MCF 10A (cell line): ENCODE results near the gene CEACAM6. TPM values are rescaled to one million over a fixed set of nuclear protein-coding genes. Genes with fewer than 3 reads are reported as not detected.

Experiments
- BruUV-seq: library from RNA; stranded (reverse); fragments of 400-500 nt; replicated peaks from 2 replicates; lab custom pipeline; 2021; lab: Mats Ljungman, UMichigan
- CTCF ChIA-PET: fragments of 300-600 bp; sonication (Branson Sonifier 250); formaldehyde crosslinking; extraction: SDS; loops from one replicate; lab custom pipeline; 2021; ENCODE audit warnings: antibody characterized with exemption, inconsistent platforms; lab: Yijun Ruan, JAX
- POLR2A ChIA-PET: fragments of 300-600, 350-650 bp; sonication (Branson Sonifier 250); formaldehyde crosslinking; extraction: SDS; loops from one replicate; lab custom pipeline; 2020; ENCODE audit warnings: antibody characterized with exemption, inconsistent platforms; lab: Yijun Ruan, JAX
- DNase-seq: peaks from one replicate; pipeline ENCODE4 v3.0.0-alpha.2; 2018; ENCODE audit not compliant: unreplicated experiment
- H3K27ac Mint-ChIP-seq: one replicate; pipeline ENCODE4 v1.8.0; 2022; ENCODE audit warnings: mild to moderate bottlenecking, low read depth, mixed read lengths; ENCODE audit not compliant: unreplicated experiment
- H3K27me3 Mint-ChIP-seq: one replicate; pipeline ENCODE4 v1.8.0; 2022; ENCODE audit warnings: mixed read lengths; ENCODE audit not compliant: insufficient read depth, unreplicated experiment
- H3K36me3 Mint-ChIP-seq: one replicate; pipeline ENCODE4 v1.8.0; 2022; ENCODE audit warnings: mild to moderate bottlenecking, moderate library complexity, mixed read lengths; ENCODE audit not compliant: insufficient read depth, unreplicated experiment
- H3K4me1 Mint-ChIP-seq: one replicate; pipeline ENCODE4 v1.8.0; 2022; ENCODE audit warnings: mixed read lengths; ENCODE audit not compliant: insufficient read depth, unreplicated experiment
- H3K4me3 Mint-ChIP-seq: one replicate; pipeline ENCODE4 v1.8.0; 2022; ENCODE audit warnings: mild to moderate bottlenecking, moderate library complexity, mixed read lengths; ENCODE audit not compliant: unreplicated experiment
- H3K9me3 Mint-ChIP-seq: one replicate; pipeline ENCODE4 v1.8.0; 2022; ENCODE audit warnings: mixed read lengths; ENCODE audit not compliant: unreplicated experiment
- CTCF ChIP-seq: fragments of 200-600 bp; IDR thresholded peaks from one replicate; pipeline ENCODE4 v1.8.0; 2022; ENCODE audit warnings: antibody characterized with exemption, mild to moderate bottlenecking; ENCODE audit not compliant: unreplicated experiment
- intact Hi-C: fragments of 100-400 bp; cut with micrococcal nuclease; formaldehyde crosslinking; loops from 2 replicates; pipeline ENCODE4 v1.14.1; 2022
- total RNA-seq: library from RNA; stranded (reverse); gene quantifications from 2 replicates; pipeline ENCODE4 v1.2.3, GENCODE V29; 2022

CEACAM6 gene
- total RNA-seq, 1 experiment from 2014 or later, result not detected

- ChIA-PET POLR2A (no interaction called here), CTCF (interaction anchor here (0.5 to 0.9 kb wide), 3 partner anchors 9 to 253 kb away, joined by 3 to 4 read pairs (median 3); no protein-coding TSS in a partner anchor)
- Mint-ChIP-seq H3K36me3 (no peaks in the 10 kb centered on the region), H3K4me3 (no peak overlapping the region), H3K9me3 (no peaks in the 10 kb centered on the region), H3K27ac (no peak overlapping the region), H3K27me3 (peaks cover 35% of the 10 kb centered on the region), H3K4me1 (no peaks in the 10 kb centered on the region)
- TF ChIP-seq CTCF, result no peak
- intact Hi-C loops, result no loop called here
- DNase-seq, result no peak
- no TSS peak for BruUV-seq
These were observed 61.4 kb downstream of the CEACAM6 start for GRCh38 chr19:41816761-41817160.

GRCh38 chr19:41821003-41821735, 65.8 kb downstream of the CEACAM6 start:
- H3K4me3 Mint-ChIP-seq, result no peak overlapping the region
- TF ChIP-seq CTCF, result peak; percentile 61
- intact Hi-C loops, result loop anchor here (1.0 to 2.0 kb wide), 2 partner anchors 28 to 68 kb away; no protein-coding TSS in a partner anchor
- H3K27ac Mint-ChIP-seq, result no peak overlapping the region
- peaks cover 45% of the 10 kb centered on the region for H3K27me3 Mint-ChIP-seq
- no peaks in the 10 kb centered on the region for H3K36me3 Mint-ChIP-seq
- ChIA-PET CTCF (interaction anchor here (0.6 to 1.4 kb wide), 8 partner anchors 15 to 214 kb away, joined by 3 to 7 read pairs (median 4); no protein-coding TSS in a partner anchor), POLR2A (no interaction called here)
- H3K9me3 Mint-ChIP-seq, result no peaks in the 10 kb centered on the region
- BruUV-seq, result no TSS peak
- no peaks in the 10 kb centered on the region for H3K4me1 Mint-ChIP-seq
- peak; percentile 66 for DNase-seq

Other genes starting within 250 kb of the CEACAM6 start
- gene CEACAM21, start 179.4 kb upstream of the CEACAM6 start, total RNA-seq, result not detected in 2 replicates
- not detected in 2 replicates for gene CEACAM4, start 128.5 kb upstream of the CEACAM6 start, total RNA-seq
- gene CEACAM7, start 67.3 kb upstream of the CEACAM6 start, total RNA-seq, result not detected in 2 replicates
- not detected in 2 replicates for gene CEACAM5, start 46.9 kb upstream of the CEACAM6 start, total RNA-seq
- gene CEACAM3, start 41.1 kb downstream of the CEACAM6 start, total RNA-seq, result not detected in 2 replicates
- gene LYPD4, start 89.2 kb downstream of the CEACAM6 start, total RNA-seq, result not detected in 2 replicates
- gene DMRTC2, start 89.5 kb downstream of the CEACAM6 start, total RNA-seq, result not detected in 2 replicates
- gene RPS19, start 104.7 kb downstream of the CEACAM6 start, total RNA-seq, result 3,060 and 3,357 TPM in 2 replicates
- not detected in 2 replicates for gene CD79A, start 121.7 kb downstream of the CEACAM6 start, total RNA-seq
- 106 and 108 TPM in 2 replicates for gene ARHGEF1, start 127.7 kb downstream of the CEACAM6 start, total RNA-seq
- 0.34 TPM in 1 of 2 replicates, not detected in the other for gene ERFL, start 172.9 kb downstream of the CEACAM6 start, total RNA-seq
- gene RABAC1, start 203.8 kb downstream of the CEACAM6 start, total RNA-seq, result 75.4 and 104 TPM in 2 replicates
- not detected in 2 replicates for gene ATP1A3, start 238.7 kb downstream of the CEACAM6 start, total RNA-seq